Measurements from ENCODE around the gene SDS. TPM values are rescaled to one million over a fixed set of nuclear protein-coding genes. Genes with fewer than 3 reads are reported as not detected.

Gene SDS, protein sequence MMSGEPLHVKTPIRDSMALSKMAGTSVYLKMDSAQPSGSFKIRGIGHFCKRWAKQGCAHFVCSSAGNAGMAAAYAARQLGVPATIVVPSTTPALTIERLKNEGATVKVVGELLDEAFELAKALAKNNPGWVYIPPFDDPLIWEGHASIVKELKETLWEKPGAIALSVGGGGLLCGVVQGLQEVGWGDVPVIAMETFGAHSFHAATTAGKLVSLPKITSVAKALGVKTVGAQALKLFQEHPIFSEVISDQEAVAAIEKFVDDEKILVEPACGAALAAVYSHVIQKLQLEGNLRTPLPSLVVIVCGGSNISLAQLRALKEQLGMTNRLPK
- 0.31 TPM for polyA plus RNA-seq
- long read RNA-seq, donor 1 = 0 reads
- long read RNA-seq, donor 2, partial matches to known transcripts = 37 of 68 reads
- long read RNA-seq, donor 2, other reads (novel, unspliced or antisense) = 31 of 68 reads
- long read RNA-seq, donor 3 = 0 reads
- long read RNA-seq, donor 4 = 0 reads
- long read RNA-seq, donor 5 = 0 reads
- long read RNA-seq, donor 6 = 0 reads
- long read RNA-seq, donor 7 = 0 reads
- long read RNA-seq, donor 8, partial matches to known transcripts = 0 of 4 reads
- long read RNA-seq, donor 8, other reads (novel, unspliced or antisense) = 0 of 4 reads
- long read RNA-seq, donor 9, partial matches to known transcripts = 0 of 1 reads
- long read RNA-seq, donor 9, other reads (novel, unspliced or antisense) = 0 of 1 reads
- long read RNA-seq, donor 10 = 0 reads
- long read RNA-seq, donor 11 = 0 reads

DNA sequence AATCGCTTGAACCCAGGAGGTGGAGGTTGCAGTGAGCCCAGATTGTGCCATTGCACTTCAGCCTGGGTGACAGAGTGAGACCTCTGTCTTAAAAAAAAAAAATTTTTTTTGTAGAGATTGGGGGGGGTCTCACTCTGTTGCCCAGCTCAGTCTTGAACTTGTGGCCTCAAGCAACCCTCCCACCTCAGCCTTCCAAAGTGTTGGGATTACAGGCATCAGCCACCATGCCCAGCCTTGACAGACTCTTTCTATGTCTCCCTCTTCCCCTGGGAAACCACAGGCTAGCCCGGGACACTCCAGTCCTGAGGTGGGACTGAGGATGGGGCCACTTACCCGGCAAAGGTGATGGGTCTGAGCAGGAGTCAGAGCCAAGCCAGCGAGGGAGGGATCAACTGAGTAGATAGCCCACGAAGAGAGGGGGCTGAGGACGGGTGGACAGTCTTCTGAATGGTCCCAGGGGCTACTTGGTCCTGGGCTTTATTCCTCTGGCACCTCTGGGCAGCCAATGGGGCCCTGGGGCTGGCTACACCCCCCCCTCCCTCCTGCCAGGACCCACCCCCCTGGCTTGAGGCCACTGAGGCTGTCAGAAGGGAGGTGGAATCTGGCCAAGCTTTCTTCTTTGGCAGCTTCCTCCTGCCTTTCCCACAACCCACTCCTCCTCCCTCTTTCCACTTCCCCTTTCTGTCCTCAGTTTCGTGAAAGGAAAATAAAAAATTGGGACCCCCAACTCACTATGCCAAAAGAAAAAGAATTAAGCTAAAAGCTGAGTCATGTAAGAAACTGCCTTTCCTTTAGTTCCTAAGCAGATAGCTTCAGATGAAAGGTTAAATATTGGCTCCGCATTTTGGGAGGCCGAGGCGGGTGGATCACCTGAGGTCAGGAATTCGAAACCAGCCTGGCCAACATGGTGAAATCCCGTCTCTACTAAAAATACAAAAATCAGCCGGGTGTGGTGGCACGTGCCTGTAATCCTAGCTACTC is at the start of gene SDS:
Gene SDS, minus strand, starts transcription at position 453 of the 981 bp plus-strand sequence. CDS start 4,179 bp downstream, outside the sequence.
- no peaks in the 10 kb centered on the region for H3K4me1 ChIP-seq (ENCODE audit: control insufficient read depth, insufficient read depth, low read length)
- no peak for DNase-seq
- WGBS (ENCODE audit: insufficient coverage, low lambda C conversion rate) = no CpG with 5 or more reads among the region's 14 CpGs
- no peaks in the 10 kb centered on the region for H3K36me3 ChIP-seq (ENCODE audit: control insufficient read depth, insufficient read depth, low read length)
- no peaks in the 10 kb centered on the region for H3K27me3 ChIP-seq (ENCODE audit: control insufficient read depth, insufficient read depth, low read length)
- H3K27ac ChIP-seq (ENCODE audit: low read length) = no peak within 1 kb of the TSS
- H3K4me3 ChIP-seq (ENCODE audit: low read length) = no peak within 1 kb of the TSS
- no peaks in the 10 kb centered on the region for H3K9me3 ChIP-seq (ENCODE audit: control insufficient read depth, low read depth, low read length)

DNA sequence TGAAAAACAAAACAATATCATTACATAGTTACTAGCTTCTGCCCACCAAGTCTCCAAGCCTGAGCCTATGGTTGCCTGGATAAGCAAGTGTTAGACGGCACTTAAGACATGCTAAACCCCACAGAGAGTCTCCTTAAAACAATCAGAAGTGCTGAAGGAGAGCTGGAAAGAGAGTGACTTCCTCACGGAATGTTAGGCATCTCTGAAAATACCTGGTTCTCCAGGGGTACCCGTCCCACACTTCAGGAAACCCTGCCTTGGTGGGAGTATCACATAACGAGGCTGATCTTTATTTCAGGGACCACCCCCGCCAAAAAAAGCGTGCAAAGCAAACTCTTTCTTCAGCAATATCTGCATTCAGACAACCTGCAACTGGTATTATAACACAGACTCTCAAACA is 49.6 kb upstream of the SDS start:
- no peaks in the 10 kb centered on the region for H3K36me3 ChIP-seq (ENCODE audit: control insufficient read depth, insufficient read depth, low read length)
- no peak overlapping the region for H3K4me3 ChIP-seq (ENCODE audit: low read length)
- no CpG with 5 or more reads among the region's 6 CpGs for WGBS (ENCODE audit: insufficient coverage, low lambda C conversion rate)
- peaks cover 25% of the 10 kb centered on the region for H3K27me3 ChIP-seq (ENCODE audit: control insufficient read depth, insufficient read depth, low read length)
- no peaks in the 10 kb centered on the region for H3K9me3 ChIP-seq (ENCODE audit: control insufficient read depth, low read depth, low read length)
- H3K4me1 ChIP-seq (ENCODE audit: control insufficient read depth, insufficient read depth, low read length) = no peaks in the 10 kb centered on the region
- no peak overlapping the region for H3K27ac ChIP-seq (ENCODE audit: low read length)
- no peak for DNase-seq

DNA sequence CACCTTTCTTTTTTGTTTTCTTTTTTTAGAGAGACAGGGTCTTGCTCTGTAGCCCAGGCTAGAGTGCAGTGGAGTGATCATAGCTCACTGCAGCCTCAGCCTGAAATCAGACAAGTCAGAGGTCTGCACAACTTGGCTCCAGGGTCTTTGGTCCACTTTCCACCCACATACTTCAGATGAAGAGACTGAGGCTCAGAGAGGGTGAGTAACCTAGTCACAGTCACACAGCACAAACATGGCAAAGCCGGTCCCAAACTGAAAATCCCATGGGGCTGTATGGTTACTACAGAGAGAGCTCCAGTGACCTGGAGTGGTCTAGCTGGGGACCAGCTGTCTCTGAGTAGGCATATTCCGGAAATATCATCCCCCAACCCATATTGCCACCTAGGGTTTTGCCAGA is 48.8 kb upstream of the SDS start:
- no peak overlapping the region for H3K27ac ChIP-seq (ENCODE audit: low read length)
- peaks cover 26% of the 10 kb centered on the region for H3K27me3 ChIP-seq (ENCODE audit: control insufficient read depth, insufficient read depth, low read length)
- no peaks in the 10 kb centered on the region for H3K9me3 ChIP-seq (ENCODE audit: control insufficient read depth, low read depth, low read length)
- H3K4me3 ChIP-seq (ENCODE audit: low read length) = no peak overlapping the region
- H3K4me1 ChIP-seq (ENCODE audit: control insufficient read depth, insufficient read depth, low read length) = no peaks in the 10 kb centered on the region
- H3K36me3 ChIP-seq (ENCODE audit: control insufficient read depth, insufficient read depth, low read length) = no peaks in the 10 kb centered on the region
- no peak for DNase-seq
- WGBS (ENCODE audit: insufficient coverage, low lambda C conversion rate) = no CpG with 5 or more reads among the region's 2 CpGs

DNA sequence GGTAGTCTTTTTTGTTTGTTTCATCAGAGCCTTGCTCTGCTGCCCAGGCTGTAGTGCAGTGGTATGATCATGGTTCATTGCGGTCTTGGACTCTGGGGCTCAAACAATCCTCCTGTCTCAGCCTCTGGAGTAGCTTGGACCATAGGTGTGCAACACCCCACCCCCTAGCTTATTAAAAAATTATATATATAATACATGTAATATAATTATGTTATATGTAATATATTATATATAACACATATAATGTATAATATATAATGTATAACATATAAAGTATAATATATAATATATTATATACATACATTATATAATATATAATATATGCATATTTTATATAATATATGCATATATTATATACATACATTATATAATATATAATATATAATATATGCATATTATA is 46.2 kb upstream of the SDS start:
- Histone ChIP-seq H3K36me3 (ENCODE audit: control insufficient read depth, insufficient read depth, low read length) (no peaks in the 10 kb centered on the region), H3K27ac (ENCODE audit: low read length) (no peak overlapping the region), H3K4me1 (ENCODE audit: control insufficient read depth, insufficient read depth, low read length) (no peaks in the 10 kb centered on the region), H3K27me3 (ENCODE audit: control insufficient read depth, insufficient read depth, low read length) (peaks cover 18% of the 10 kb centered on the region), H3K9me3 (ENCODE audit: control insufficient read depth, low read depth, low read length) (no peaks in the 10 kb centered on the region), H3K4me3 (ENCODE audit: low read length) (no peak overlapping the region)
- WGBS (ENCODE audit: insufficient coverage, low lambda C conversion rate) = no CpG with 5 or more reads among the region's 1 CpG
- no peak for DNase-seq

DNA sequence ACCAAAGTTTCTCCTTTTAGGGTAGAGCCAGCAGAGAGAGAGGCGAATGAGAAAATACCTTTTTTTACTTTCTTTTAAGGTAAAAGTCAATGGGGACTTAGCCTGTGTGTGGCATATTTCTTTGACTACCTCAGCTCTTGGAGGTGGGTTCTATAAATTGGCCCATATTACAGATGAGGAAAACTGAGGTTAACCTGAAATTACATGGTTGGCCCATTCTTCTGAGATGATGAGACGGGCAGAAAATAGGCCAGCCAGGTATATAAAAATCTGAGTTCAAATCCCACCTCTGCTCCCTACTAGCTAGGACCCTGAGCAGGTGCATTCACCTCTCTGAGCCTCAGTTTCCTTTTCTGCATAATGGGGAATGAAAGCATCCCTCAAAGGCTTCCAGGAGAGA is 45.6 kb upstream of the SDS start:
- Histone ChIP-seq H3K36me3 (ENCODE audit: control insufficient read depth, insufficient read depth, low read length) (no peaks in the 10 kb centered on the region), H3K4me1 (ENCODE audit: control insufficient read depth, insufficient read depth, low read length) (no peaks in the 10 kb centered on the region), H3K27ac (ENCODE audit: low read length) (no peak overlapping the region), H3K9me3 (ENCODE audit: control insufficient read depth, low read depth, low read length) (no peaks in the 10 kb centered on the region), H3K4me3 (ENCODE audit: low read length) (no peak overlapping the region), H3K27me3 (ENCODE audit: control insufficient read depth, insufficient read depth, low read length) (peaks cover 18% of the 10 kb centered on the region)
- no peak for DNase-seq
- 100% methylated on average over 1 of the region's 2 CpGs for WGBS (ENCODE audit: insufficient coverage, low lambda C conversion rate)

DNA sequence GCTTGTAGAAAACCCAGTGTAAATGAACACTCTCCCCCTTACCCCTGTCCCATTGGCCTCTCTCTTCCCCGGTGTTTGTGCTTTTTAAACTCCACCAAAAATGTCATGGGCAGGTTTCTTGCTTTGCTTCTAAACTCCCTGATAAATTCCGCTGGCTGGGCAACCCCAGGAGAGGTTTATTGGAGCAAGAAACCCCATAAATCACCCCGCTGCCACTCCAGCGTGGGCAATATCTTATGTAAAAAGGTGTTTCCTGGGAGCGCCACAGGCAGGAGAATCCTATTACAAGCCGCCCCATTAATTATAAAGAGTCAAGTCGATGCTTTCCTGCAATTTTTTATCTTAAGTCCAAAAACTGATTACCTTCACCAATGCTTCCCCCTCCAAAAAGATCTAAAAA is 45.2 kb upstream of the SDS start:
- Histone ChIP-seq H3K27ac (ENCODE audit: low read length) (no peak overlapping the region), H3K27me3 (ENCODE audit: control insufficient read depth, insufficient read depth, low read length) (peaks cover 20% of the 10 kb centered on the region), H3K4me1 (ENCODE audit: control insufficient read depth, insufficient read depth, low read length) (no peaks in the 10 kb centered on the region), H3K4me3 (ENCODE audit: low read length) (no peak overlapping the region), H3K36me3 (ENCODE audit: control insufficient read depth, insufficient read depth, low read length) (no peaks in the 10 kb centered on the region), H3K9me3 (ENCODE audit: control insufficient read depth, low read depth, low read length) (no peaks in the 10 kb centered on the region)
- DNase-seq = no peak
- WGBS (ENCODE audit: insufficient coverage, low lambda C conversion rate) = no CpG with 5 or more reads among the region's 7 CpGs

DNA sequence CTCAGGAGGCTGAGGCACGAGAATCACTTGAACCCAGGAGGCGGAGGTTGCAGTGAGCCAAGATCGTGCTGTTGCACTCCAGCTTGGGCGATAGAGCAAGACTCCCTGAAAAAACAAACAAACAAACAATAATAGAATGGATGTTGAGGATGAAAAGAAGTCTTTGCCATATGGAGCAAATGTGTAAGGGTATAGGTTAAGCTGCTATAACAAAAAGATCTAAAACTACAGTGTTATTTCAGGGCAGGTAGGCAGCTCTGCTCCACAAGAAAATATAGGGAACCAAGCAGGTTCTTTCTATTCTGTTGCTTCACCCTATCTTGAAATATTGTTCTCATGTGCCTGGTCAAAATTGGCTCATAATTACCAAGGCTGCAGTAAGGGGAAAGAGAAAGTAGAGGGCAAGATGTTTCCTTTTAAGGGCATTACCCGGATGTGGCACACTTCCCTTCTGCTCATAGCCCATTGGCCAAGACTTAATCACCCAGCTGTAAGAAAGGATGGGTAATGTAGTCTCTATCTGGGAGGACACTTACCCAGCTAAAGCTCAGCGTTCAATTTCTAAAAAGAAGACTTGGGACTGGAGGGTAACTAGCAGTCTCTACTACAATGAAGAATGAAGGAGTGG is 42.0 kb upstream of the SDS start:
- WGBS (ENCODE audit: insufficient coverage, low lambda C conversion rate) = no CpG with 5 or more reads among the region's 6 CpGs
- H3K9me3 ChIP-seq (ENCODE audit: control insufficient read depth, low read depth, low read length) = no peaks in the 10 kb centered on the region
- H3K4me1 ChIP-seq (ENCODE audit: control insufficient read depth, insufficient read depth, low read length) = no peaks in the 10 kb centered on the region
- H3K4me3 ChIP-seq (ENCODE audit: low read length) = no peak overlapping the region
- H3K27ac ChIP-seq (ENCODE audit: low read length) = no peak overlapping the region
- peaks cover 24% of the 10 kb centered on the region for H3K27me3 ChIP-seq (ENCODE audit: control insufficient read depth, insufficient read depth, low read length)
- no peak for DNase-seq
- H3K36me3 ChIP-seq (ENCODE audit: control insufficient read depth, insufficient read depth, low read length) = no peaks in the 10 kb centered on the region

DNA sequence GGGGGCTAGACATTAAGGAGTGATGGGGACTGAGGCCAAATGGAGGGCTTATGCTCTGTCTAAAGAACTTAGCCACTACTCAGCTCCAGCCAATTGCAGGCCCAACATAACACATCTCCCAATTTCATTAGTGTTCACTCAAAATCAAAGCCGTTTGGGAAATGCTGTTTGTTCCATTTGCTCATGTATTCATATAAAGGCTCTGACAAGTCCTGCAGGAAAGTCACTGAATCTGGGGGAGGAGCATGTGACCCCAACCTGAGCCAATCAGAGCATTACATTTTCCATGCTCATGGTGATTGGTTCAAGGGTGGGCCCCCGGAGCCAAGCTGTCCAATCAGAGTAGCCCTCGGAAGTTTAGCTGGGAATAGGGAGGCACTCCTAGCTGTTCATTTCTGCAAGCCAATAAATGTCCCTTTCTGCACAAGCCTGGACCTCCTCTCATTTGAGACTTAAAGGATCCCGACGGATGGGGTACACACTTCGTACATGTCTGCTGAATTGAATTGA is 39.4 kb upstream of the SDS start:
- H3K4me1 ChIP-seq (ENCODE audit: control insufficient read depth, insufficient read depth, low read length) = no peaks in the 10 kb centered on the region
- no peak overlapping the region for H3K27ac ChIP-seq (ENCODE audit: low read length)
- DNase-seq = no peak
- H3K9me3 ChIP-seq (ENCODE audit: control insufficient read depth, low read depth, low read length) = no peaks in the 10 kb centered on the region
- whole genome bisulfite sequencing (ENCODE audit: insufficient coverage, low lambda C conversion rate) = no CpG with 5 or more reads among the region's 6 CpGs
- peaks cover 17% of the 10 kb centered on the region for H3K27me3 ChIP-seq (ENCODE audit: control insufficient read depth, insufficient read depth, low read length)
- H3K36me3 ChIP-seq (ENCODE audit: control insufficient read depth, insufficient read depth, low read length) = no peaks in the 10 kb centered on the region
- no peak overlapping the region for H3K4me3 ChIP-seq (ENCODE audit: low read length)

DNA sequence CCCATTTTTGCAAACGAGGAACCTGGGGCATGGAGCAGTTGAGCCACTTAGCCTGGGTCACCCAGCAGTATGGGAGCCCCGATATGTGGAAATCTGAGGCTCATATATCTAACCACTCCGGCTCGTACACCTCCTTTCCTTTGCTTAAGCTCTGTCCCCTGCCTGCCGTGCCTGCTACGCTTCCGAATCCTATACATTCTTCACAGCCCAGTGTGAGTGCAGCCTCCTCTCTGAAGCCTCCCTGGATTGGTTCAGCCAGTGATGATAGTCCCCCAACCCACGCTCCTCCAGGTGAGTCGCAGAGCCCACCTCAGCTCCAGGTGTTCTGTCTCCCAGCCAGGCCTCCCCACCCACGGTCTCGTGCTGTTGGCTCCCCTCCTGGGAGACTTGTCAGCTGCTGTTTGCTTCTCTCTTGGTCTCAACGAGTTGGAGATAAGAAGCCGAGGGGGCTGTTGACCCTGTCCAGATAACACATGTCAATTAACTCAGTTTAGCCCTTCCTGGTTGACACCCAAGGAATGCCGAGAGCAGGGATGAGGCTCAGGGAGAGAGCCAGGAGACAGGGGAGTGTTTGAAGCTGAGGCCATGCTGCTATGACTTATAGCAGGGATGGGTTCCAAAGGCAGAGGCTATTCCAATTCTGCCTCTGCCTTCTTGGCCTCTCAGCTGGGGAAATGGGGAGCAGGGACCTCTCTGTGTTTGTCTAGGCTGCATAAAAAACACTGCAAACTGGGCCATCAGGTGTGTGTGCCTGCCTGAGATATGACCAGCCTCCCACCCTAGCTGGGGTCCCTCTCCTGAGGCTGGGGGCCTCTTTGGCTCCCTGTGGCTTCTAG is 37.5 kb upstream of the SDS start:
- no CpG with 5 or more reads among the region's 14 CpGs for WGBS (ENCODE audit: insufficient coverage, low lambda C conversion rate)

More for the DNA sequence above, 37.5 kb upstream of the SDS start:
- no peak overlapping the region for H3K4me3 ChIP-seq (ENCODE audit: low read length)
- H3K27ac ChIP-seq (ENCODE audit: low read length) = no peak overlapping the region
- no peaks in the 10 kb centered on the region for H3K36me3 ChIP-seq (ENCODE audit: control insufficient read depth, insufficient read depth, low read length)
- no peaks in the 10 kb centered on the region for H3K4me1 ChIP-seq (ENCODE audit: control insufficient read depth, insufficient read depth, low read length)
- peaks cover 15% of the 10 kb centered on the region for H3K27me3 ChIP-seq (ENCODE audit: control insufficient read depth, insufficient read depth, low read length)
- DNase-seq = peak in 1 of 2 donors; percentile 17
- no peaks in the 10 kb centered on the region for H3K9me3 ChIP-seq (ENCODE audit: control insufficient read depth, low read depth, low read length)
